ENCODE results near the gene CNGB1. TPM values are rescaled to one million over a fixed set of nuclear protein-coding genes. Genes with fewer than 3 reads are reported as not detected.
"Not testable (repeated sequence)": the region's sequence is repeated elsewhere in the genome, so short reads cannot be mapped to it uniquely, and the experiment has no call there.

The CNGB1 gene
- total and polyA plus RNA-seq, 10 donors, result 0.02 to 0.12 TPM; not detected in 8

- no peaks in the 10 kb centered on the region for H3K9me3 ChIP-seq
- H3K27ac ChIP-seq, result no peak overlapping the region
- WGBS, 5 donors, result 79 to 86% (median 81%) methylated on average over 13 of the region's 13 CpGs
- DNase-seq, result peak; percentile 28
- H3K4me3 ChIP-seq, result no peak overlapping the region
- intact Hi-C loops (cut with DNase I; ENCODE audit: low total_unique reads), result no loop called here
- H3K27me3 ChIP-seq (replicated peaks in 1 of 7), result peaks cover 0 to 18% (median 0%) of the 10 kb centered on the region in 7 donors
- no peaks in the 10 kb centered on the region for H3K36me3 ChIP-seq
- no peak for TF ChIP-seq POLR2A (IDR thresholded peaks at IDR 0.05)
- no peak for TF ChIP-seq CTCF (IDR thresholded peaks at IDR 0.05 in 8 of 11, conservative IDR thresholded peaks at IDR 0.05 in 3 of 11)
- TF ChIP-seq POLR2AphosphoS5 (IDR thresholded peaks at IDR 0.05), result no peak
- no peaks in the 10 kb centered on the region for H3K4me1 ChIP-seq
Measured at GRCh38 chr16:57838161-57838560, 132.8 kb downstream of the CNGB1 start.

GRCh38 chr16:57837305-57838125, 133.4 kb downstream of the CNGB1 start:
- WGBS, 5 donors, result 80 to 89% (median 84%) methylated on average over 10 of the region's 10 CpGs
- no peaks in the 10 kb centered on the region for H3K9me3 ChIP-seq
- peak; percentile 31 for DNase-seq

GRCh38 chr16:57835439-57835838, 135.5 kb downstream of the CNGB1 start:
- 84 to 97% (median 94%) methylated on average over 4 of the region's 4 CpGs for WGBS, 5 donors
- H3K4me3 ChIP-seq; H3K27ac ChIP-seq; intact Hi-C loops (cut with DNase I; ENCODE audit: low total_unique reads); H3K4me1 ChIP-seq; H3K9me3 ChIP-seq; H3K36me3 ChIP-seq: not testable (repeated sequence)
- peak; percentile 15 for DNase-seq
- H3K27me3 ChIP-seq (replicated peaks in 1 of 7), result peaks cover 0 to 24% (median 0%) of the 10 kb centered on the region in 7 donors

More at GRCh38 chr16:57837305-57838125, 133.4 kb downstream of the CNGB1 start:
- no peak overlapping the region for H3K27ac ChIP-seq
- no peaks in the 10 kb centered on the region for H3K36me3 ChIP-seq
- no peak overlapping the region for H3K4me3 ChIP-seq
- no peak for TF ChIP-seq POLR2A (IDR thresholded peaks at IDR 0.05)
- no peak for TF ChIP-seq CTCF (IDR thresholded peaks at IDR 0.05 in 8 of 11, conservative IDR thresholded peaks at IDR 0.05 in 3 of 11)
- no peak for TF ChIP-seq POLR2AphosphoS5 (IDR thresholded peaks at IDR 0.05)
- H3K4me1 ChIP-seq, result no peaks in the 10 kb centered on the region
- intact Hi-C loops (cut with DNase I; ENCODE audit: low total_unique reads), result no loop called here
- H3K27me3 ChIP-seq (replicated peaks in 1 of 7), result peaks cover 0 to 24% (median 0%) of the 10 kb centered on the region in 7 donors

- Histone ChIP-seq H3K27me3 (replicated peaks in 1 of 7) (peaks cover 0 to 24% (median 0%) of the 10 kb centered on the region in 7 donors), H3K4me3 (no peak overlapping the region), H3K9me3 (no peaks in the 10 kb centered on the region), H3K36me3 (no peaks in the 10 kb centered on the region), H3K4me1 (no peaks in the 10 kb centered on the region), H3K27ac (no peak overlapping the region)
- intact Hi-C loops (cut with DNase I; ENCODE audit: low total_unique reads), result no loop called here
- WGBS, 5 donors, result 76 to 88% (median 81%) methylated on average over 5 of the region's 5 CpGs
- DNase-seq, result no peak
- TF ChIP-seq POLR2A (IDR thresholded peaks at IDR 0.05), result no peak
- TF ChIP-seq CTCF (IDR thresholded peaks at IDR 0.05 in 8 of 11, conservative IDR thresholded peaks at IDR 0.05 in 3 of 11), result no peak
- TF ChIP-seq POLR2AphosphoS5 (IDR thresholded peaks at IDR 0.05), result no peak
Measured at GRCh38 chr16:57834936-57835335, 136.0 kb downstream of the CNGB1 start.

Other genes starting within 250 kb of the CNGB1 start
- 10 to 100 TPM; 15.7 to 23.1 (median 18.2) TPM for gene KATNB1, start 235.4 kb downstream of the CNGB1 start, total RNA-seq
- 10 to 100 TPM; 10.6 to 14.5 (median 11.2) TPM for gene KATNB1, start 235.4 kb downstream of the CNGB1 start, polyA plus RNA-seq
- gene KIFC3, start 168.6 kb downstream of the CNGB1 start, total RNA-seq, result 10 to 100 TPM; 30.3 to 61.5 (median 47.5) TPM
- 10 to 100 TPM in 2 of 3 donors, 1 to 10 TPM in 1; 4.6 to 25.2 (median 15.9) TPM for gene KIFC3, start 168.6 kb downstream of the CNGB1 start, polyA plus RNA-seq
- gene ZNF319, start 29.5 kb upstream of the CNGB1 start, total RNA-seq, result 10 to 100 TPM; 13.0 to 23.4 (median 17.4) TPM
- gene ZNF319, start 29.5 kb upstream of the CNGB1 start, polyA plus RNA-seq, result 1 to 10 TPM; 3.0 to 7.6 (median 3.4) TPM
- gene USB1, start 30.3 kb upstream of the CNGB1 start, total RNA-seq, result 10 to 100 TPM; 35.0 to 78.4 (median 49.5) TPM
- 10 to 100 TPM; 17.7 to 25.4 (median 18.9) TPM for gene USB1, start 30.3 kb upstream of the CNGB1 start, polyA plus RNA-seq
- gene MMP15, start 54.6 kb upstream of the CNGB1 start, total RNA-seq, result 10 to 100 TPM in 6 of 7 donors, 1 to 10 TPM in 1; 6.5 to 24.2 (median 16.9) TPM
- gene MMP15, start 54.6 kb upstream of the CNGB1 start, polyA plus RNA-seq, result 1 to 10 TPM; 2.3 to 5.7 (median 2.9) TPM
- gene CFAP20, start 158.3 kb upstream of the CNGB1 start, total RNA-seq, result 10 to 100 TPM; 21.7 to 51.3 (median 25.3) TPM
- 10 to 100 TPM; 12.0 to 27.5 (median 21.5) TPM for gene CFAP20, start 158.3 kb upstream of the CNGB1 start, polyA plus RNA-seq
- 10 to 100 TPM; 35.7 to 62.2 (median 52.7) TPM for gene CSNK2A2, start 227.0 kb upstream of the CNGB1 start, total RNA-seq
- gene CSNK2A2, start 227.0 kb upstream of the CNGB1 start, polyA plus RNA-seq, result 10 to 100 TPM; 17.7 to 19.8 (median 18.9) TPM